AG10803 (cell line): ENCODE data around the gene ST8SIA1.

Source experiments
- DNase-seq: peaks from one replicate; pipeline ENCODE4 v3.0.0; 2010; ENCODE audit warnings: low read depth
- H3K4me3 ChIP-seq: 2 replicates; pipeline ENCODE4 v1.5.1; 2011; ENCODE audit warnings: mild to moderate bottlenecking, low read length, control low read depth
- TF ChIP-seq, protein P1 (sequence below): conservative IDR thresholded peaks from 2 replicates; pipeline ENCODE4 v1.5.1; 2011; ENCODE audit warnings: mild to moderate bottlenecking, low read length, control low read depth, inconsistent platforms

The ST8SIA1 gene

DNA sequence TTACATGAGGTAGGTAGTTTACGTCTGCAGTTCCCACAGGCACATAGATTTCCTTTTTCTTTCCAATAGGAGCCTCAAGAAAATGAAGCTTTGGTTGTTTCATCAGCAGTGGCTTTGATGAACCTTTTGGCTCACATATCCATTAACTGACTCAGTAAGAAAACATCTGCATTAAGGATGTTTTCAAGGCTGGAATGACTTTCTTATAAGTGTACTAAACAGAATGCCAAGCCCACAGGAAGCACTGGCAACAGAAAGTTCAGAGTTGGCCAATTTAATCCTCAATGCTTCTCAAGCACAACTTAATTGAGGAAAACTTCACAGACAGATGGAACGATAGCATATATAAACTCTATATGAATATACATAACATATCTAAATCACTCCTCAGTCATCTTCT lies 63.5 kb downstream of the ST8SIA1 start:
- peak; percentile 95 for DNase-seq
- TF ChIP-seq, protein P1, sequence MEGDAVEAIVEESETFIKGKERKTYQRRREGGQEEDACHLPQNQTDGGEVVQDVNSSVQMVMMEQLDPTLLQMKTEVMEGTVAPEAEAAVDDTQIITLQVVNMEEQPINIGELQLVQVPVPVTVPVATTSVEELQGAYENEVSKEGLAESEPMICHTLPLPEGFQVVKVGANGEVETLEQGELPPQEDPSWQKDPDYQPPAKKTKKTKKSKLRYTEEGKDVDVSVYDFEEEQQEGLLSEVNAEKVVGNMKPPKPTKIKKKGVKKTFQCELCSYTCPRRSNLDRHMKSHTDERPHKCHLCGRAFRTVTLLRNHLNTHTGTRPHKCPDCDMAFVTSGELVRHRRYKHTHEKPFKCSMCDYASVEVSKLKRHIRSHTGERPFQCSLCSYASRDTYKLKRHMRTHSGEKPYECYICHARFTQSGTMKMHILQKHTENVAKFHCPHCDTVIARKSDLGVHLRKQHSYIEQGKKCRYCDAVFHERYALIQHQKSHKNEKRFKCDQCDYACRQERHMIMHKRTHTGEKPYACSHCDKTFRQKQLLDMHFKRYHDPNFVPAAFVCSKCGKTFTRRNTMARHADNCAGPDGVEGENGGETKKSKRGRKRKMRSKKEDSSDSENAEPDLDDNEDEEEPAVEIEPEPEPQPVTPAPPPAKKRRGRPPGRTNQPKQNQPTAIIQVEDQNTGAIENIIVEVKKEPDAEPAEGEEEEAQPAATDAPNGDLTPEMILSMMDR: no peak
- no peak overlapping the region for H3K4me3 ChIP-seq

DNA sequence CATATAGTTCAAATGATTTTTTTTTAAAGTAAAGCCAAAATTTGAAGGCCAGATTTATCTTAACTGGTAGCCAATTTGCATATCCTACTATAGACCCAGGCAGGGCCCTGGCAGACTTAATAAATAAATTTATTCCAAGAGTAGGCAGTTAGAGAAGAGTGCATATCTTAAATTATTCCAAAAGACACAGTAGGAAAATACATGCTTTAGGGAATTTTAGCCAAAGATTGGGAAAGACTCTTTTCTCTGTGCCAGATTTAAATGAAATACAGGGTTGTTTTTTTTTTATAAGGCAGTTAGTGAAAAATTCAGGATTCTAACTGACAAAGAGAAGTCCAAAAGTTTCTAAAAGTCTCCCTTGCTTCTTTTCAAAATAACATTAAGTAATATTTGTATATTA lies 65.5 kb downstream of the ST8SIA1 start:
- TF ChIP-seq, protein P1: no peak
- peak; percentile 29 for DNase-seq
- no peak overlapping the region for H3K4me3 ChIP-seq

DNA sequence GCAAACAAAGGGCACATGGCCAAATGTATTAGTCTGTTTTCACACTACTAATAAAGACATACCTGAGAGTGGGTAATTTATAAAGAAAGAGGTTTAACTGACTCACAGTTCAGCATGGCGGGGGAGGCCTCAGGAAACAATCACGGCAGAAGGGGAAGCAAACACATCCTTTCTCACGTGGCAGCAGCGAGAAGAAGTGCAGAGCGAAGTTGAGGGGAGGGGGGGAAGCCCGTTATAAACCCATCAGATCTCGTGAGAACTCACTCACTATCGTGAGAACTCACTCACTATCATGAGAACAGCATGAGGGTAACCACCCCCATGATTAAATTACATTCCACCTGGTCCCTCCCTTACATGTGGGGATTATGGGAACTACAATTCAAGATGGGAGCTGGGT lies 66.1 kb downstream of the ST8SIA1 start:
- TF ChIP-seq, protein P1: no peak
- no peak for DNase-seq
- no peak overlapping the region for H3K4me3 ChIP-seq

DNA sequence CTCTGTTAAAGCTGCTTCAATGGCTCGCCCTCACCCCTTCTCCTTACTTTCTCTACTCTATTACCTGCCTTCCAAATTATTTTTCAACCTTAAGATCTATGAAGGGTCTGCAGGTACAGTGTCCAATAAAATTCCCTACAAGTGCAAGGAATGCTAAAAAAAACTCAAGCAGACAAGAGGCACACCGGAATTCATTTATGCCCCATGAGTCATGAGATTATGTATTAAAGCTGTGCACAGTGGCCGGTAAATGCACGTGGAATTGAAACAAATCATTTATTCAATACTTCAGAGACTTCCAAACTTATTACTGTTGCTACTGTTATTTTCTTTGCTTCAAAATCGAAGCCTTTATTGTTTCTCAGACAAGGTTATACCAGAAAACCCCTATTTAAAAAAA lies 68.4 kb downstream of the ST8SIA1 start:
- H3K4me3 ChIP-seq: no peak overlapping the region
- TF ChIP-seq, protein P1: no peak
- no peak for DNase-seq

DNA sequence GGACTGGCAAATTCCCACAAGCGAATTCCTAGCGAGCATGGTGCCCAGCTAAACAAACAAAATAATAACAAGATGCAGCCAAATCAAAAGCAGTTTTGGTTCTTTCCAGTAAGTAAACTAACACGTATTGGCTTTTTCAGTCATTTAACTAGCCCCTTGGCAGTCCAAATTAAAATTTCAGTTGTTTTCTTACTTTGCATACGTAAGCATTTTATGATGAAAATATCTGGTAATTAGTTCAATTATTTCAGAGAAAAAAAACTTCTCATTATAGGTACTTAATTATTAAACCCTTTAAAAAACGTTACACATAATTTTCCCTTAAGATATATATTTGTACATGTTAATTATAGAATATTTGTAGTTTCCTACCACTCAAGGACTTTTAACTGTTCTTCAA lies 70.1 kb downstream of the ST8SIA1 start:
- no peak overlapping the region for H3K4me3 ChIP-seq
- DNase-seq: no peak
- TF ChIP-seq, protein P1: no peak

DNA sequence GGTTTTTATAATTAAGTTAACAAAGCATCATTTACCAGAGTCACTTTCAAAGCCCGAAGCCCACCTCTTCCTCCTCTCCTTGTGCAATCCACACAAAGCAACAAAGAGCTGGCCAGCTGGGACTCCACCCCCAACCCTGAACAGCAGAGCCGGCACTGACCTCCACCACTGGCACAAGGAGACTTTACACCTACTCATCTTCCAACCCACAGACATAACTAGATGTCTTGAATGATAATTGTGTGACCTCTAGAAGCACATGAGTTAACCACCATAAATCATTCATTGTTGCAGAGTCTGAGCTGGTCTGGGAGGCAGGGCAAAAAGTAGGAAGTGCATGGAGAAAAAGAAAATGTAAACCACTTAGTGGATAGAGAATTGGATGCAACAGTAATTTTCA lies 72.2 kb downstream of the ST8SIA1 start:
- no peak for DNase-seq
- TF ChIP-seq, protein P1: no peak

DNA sequence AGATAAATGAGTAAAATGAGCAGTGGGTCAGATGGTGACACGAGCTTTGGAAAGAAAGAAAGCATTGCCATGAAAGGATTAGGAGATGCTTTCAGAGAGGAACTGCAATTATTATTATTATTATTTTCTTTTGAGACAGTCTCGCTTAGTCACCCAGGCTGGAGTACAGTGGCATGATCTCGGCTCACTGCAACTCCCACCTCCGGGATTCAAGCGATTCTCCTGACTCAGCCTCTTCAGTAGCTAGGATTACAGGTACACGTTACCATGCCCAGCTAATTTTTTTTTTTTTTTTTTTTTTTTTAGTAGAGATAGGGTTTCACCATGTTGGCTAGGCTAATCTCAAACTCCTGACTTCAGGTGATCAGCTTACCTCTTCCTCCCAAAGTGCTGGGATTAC lies 77.4 kb downstream of the ST8SIA1 start:
- TF ChIP-seq, protein P1: no peak

More for the DNA sequence above, 72.2 kb downstream of the ST8SIA1 start:
- H3K4me3 ChIP-seq: no peak overlapping the region

More for the DNA sequence above, 77.4 kb downstream of the ST8SIA1 start:
- no peak for DNase-seq
- no peak overlapping the region for H3K4me3 ChIP-seq
